GM19240 (cell line): Measurements from ENCODE around the gene SERPINA12.

Experiments used
- DNase-seq: peaks from one replicate; pipeline ENCODE4 v3.0.0; 2011; ENCODE audit warnings: low spot score; ENCODE audit not compliant: insufficient read length

Gene SERPINA12

DNA sequence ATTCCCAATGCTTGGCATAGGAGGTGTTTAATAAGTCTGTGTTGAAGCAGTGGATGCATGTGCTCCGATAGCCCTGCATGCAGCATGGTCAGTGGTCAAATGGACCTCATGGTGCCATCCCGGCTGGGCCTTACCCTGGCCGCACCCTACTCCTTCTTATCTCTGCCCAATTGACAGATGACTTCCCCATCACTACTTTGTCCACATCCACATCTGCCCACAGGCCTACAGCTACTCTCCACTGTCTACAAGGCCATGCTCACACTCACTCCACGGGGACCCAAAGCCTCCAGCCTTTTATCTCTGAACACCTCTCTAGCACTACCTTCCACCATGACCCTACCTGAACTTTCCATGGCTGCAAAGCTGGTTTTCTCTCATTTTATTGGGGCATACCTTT lies 68.1 kb downstream of the SERPINA12 start:
- no peak for DNase-seq

- DNase-seq: no peak
These were observed 69.7 kb downstream of the SERPINA12 start for GRCh38 chr14:94439453-94440057.
